HG02973 (cell line): ENCODE results near the gene VPS4A.
A peak's percentile ranks its signal among the peaks of the same experiment; 100 is the strongest.

ENCODE experiments used
- ATAC-seq: cut with Tn5 transposase; IDR thresholded peaks from one replicate; pipeline ENCODE4 v1.9.1; 2021; ENCODE audit warnings: moderate library complexity; ENCODE audit not compliant: unreplicated experiment

Gene VPS4A

DNA sequence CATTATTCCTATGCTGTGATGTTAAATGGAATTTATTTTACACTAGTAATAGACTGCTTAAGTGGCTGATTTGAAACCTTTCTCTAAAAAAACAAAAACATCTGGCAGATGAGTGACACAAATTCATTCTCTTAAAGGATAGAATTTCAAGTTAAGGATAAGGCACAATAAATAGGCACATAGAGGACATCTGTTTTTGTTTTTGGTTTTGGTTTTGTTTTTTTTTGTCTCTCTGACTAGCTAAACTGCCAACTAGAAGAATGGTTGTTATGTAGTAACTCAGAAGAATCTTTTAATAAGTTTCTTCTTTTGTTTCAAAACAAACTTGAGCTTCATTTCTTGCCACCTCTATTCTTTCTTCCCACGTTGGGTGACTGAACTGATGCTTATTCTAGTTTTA lies 5.1 kb upstream of the VPS4A start:
- ATAC-seq: no peak

GRCh38 chr16:69307091-69307490 lies 4.1 kb upstream of the VPS4A start:
- no peak for ATAC-seq

DNA sequence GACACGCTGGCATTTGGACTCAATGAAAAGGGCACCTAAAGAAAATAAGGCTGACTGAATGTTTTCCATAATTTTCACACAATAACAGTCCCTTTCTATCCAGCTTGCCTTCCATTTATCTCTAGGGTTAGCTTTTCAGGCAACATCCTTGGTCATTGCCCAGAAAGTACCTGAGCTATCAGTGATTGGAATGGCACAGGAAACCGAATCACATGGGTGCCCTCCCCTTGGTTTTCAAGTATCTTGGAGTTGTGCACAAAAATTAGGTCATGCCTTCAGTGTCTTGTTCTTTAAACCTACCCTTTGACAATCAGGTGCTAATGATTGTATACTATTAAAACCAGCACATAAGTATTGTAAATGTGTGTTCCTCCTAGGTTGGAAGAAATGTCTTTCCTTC lies 3.3 kb upstream of the VPS4A start:
- ATAC-seq: no peak

- no peak for ATAC-seq
Observed at GRCh38 chr16:69309316-69309715, 1.8 kb upstream of the VPS4A start.

DNA sequence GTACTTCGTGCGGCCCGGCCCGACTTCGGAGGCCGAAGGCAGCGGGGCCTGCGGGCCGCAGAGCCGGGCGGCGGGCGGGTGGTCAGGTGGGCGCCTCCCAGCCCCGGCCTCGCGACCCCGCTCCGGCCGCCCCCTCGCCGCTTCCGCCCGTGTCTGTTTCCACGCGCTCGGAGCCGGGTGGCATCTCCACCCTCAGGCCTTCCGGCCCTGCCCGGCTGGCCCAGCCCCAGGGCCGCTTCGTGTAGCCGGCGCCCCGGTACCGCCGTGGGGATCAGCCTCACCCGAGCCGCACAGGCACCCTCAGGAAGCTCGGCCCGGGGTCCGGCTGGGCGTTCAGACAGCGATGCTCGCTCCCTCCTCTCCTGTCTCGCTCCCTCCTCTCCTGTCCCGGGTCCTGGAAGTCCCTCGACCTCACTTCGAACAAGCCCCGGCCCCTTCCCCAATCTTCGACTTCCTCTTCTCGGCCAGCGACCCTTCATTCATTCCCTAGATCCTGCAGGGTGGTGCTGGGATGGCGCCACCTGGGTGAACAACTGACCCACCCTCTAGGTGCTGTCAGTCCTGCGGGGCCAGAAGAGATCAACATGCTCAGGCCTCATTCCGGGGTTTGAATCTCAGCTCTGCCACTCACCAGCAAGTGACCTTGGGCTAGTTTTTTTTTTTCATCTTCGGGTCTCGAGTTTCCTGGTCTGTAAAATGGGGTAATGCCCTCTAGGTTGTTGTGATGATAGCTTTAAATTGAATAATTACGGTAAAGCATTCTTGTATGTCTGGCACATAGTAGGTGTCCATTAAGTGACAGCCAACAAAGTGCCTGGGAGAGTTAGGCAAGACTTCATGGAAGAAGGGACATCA lies 610 bp downstream of the VPS4A start:
- peak; percentile 32 for ATAC-seq

GRCh38 chr16:69313469-69313868 lies 2.3 kb downstream of the VPS4A start:
- ATAC-seq: no peak

DNA sequence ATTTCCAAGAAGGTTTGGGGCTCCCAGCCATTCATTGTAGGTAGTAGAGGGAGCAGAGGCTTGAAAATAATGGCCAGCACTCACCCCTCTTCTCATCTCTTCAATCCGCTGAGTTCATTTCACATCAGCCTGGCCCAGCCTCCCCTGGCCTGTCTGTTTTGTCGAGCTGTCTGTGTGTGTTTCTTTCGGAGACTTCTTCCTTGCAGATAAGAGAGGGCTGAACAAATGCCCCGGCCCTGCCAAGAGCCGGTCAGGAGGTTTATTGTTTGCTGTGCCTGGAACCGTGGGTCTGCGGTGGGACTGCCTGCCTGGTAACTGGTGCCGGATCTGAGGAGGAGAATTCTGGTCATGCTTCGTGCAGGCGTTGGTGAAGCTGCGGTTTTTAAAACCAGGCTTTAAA lies 3.4 kb downstream of the VPS4A start:
- no peak for ATAC-seq

- no peak for ATAC-seq
Observed at GRCh38 chr16:69315486-69316311, 4.5 kb downstream of the VPS4A start.

- ATAC-seq: no peak
Observed at GRCh38 chr16:69316595-69317034, 5.5 kb downstream of the VPS4A start.

GRCh38 chr16:69318177-69318910 lies 7.2 kb downstream of the VPS4A start:
- ATAC-seq: no peak

GRCh38 chr16:69318911-69319289 lies 7.8 kb downstream of the VPS4A start:
- no peak for ATAC-seq

DNA sequence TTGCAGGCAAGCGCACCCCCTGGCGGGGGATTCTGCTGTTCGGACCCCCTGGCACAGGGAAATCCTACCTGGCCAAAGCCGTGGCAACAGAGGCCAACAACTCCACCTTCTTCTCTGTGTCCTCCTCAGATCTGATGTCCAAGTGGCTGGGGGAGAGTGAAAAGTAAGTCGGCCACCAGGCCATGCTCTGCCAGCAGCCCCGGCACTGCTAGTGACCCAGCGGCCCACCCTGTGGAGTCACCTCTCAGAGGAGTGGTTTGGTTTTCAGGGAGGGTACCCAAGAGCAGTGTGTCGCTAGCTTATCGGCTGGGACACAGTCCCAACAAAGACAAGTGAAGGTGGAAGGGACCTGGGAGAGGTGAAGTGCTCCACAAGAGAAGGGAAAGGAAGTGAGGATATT lies 8.2 kb downstream of the VPS4A start:
- no peak for ATAC-seq

GRCh38 chr16:69319826-69320739 lies 8.9 kb downstream of the VPS4A start:
- ATAC-seq: no peak

GRCh38 chr16:69320740-69321073 lies 9.6 kb downstream of the VPS4A start:
- no peak for ATAC-seq

- ATAC-seq: no peak
Observed at GRCh38 chr16:69321080-69321479, 9.9 kb downstream of the VPS4A start.

DNA sequence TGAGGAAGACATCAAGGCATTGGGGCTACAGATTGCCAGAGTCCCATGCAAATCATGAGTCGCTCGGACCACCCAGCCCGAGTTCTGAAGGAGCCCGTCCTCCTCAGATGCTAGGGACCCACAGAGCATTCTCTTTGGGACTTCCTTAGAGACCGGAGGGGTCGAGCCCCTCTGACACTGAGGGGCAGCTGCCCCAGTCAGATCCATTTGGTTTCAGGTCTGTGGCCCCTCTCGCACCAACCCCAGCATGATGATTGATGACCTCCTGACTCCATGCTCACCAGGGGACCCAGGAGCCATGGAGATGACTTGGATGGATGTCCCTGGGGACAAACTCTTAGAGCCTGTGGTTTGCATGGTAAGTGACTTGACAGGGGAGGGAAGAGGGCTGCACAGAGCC lies 11.2 kb downstream of the VPS4A start:
- ATAC-seq: no peak

DNA sequence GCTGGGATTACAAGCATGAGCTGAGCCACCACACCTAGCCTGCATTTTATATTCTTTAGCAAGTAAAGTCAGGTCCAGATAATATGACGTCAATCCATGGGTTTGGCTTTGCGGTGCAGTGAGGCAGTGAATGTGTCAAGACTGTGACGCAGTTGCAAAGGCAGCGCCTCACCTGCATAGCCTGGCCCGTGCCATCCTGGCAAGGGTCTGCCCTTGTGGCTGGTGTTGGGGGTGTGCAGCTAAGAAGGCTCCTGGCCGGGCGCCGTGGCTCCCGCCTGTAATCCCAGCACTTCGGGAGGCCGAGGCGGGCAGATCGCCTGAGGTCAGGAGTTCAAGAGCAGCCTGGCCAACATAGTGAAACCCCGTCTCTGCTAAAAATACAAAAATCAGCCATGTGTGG lies 12.3 kb downstream of the VPS4A start:
- no peak for ATAC-seq

- no peak for ATAC-seq
Observed at GRCh38 chr16:69324013-69324531, 12.9 kb downstream of the VPS4A start.

DNA sequence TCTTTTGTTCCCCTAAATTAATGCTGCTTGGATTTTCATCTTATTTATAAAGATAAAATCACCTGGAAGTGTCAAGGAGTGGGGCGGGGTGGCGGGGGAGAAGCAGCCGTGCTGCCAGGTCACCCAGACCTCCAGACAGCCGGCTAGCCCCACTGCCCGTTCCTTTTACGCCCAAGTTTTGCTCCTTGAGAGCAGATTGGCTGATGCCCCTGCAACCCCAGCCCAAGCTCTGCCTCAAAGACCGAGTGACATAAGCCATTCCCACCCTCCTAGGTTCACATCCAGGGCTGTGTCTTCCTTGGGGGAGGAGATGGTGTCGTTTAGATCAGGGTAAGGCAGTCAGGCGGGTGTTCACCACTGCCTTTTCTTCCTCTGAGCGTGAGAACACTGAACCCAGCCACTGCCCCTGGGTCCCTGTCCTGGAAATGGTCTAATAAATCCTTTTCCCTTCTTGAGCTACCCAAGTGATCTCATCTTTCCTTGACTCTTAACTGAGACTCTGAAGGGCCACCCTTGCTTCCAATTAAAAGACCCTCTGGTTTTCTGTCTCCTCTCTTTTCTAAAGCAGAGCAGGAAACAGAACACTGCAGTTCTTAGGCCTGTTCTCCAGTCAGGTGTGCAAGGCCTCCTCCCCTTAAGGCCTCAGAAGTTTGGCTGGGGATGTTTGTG lies 13.6 kb downstream of the VPS4A start:
- no peak for ATAC-seq

GRCh38 chr16:69325784-69326171 lies 14.6 kb downstream of the VPS4A start:
- no peak for ATAC-seq
